ENCODE measurements around the gene MYOZ2. TPM values are rescaled to one million over a fixed set of nuclear protein-coding genes. Genes with fewer than 3 reads are reported as not detected.

MYOZ2 gene
- total RNA-seq (2022; extraction: Qiagen RNA extraction) = not detected in 5 replicates

GRCh38 chr4:119135721-119136121 lies at the start of gene MYOZ2:
Gene MYOZ2, plus strand, starts transcription at chr4:119135832. Its CDS starts 694 bp downstream, at chr4:119136526.

GRCh38 chr4:119212234-119212963 lies 76.8 kb downstream of the MYOZ2 start, which contains the start of gene USP53:
Gene USP53, plus strand, starts transcription at chr4:119212713. Its CDS starts 27,047 bp downstream, at chr4:119239760.

Other genes starting within 250 kb of the MYOZ2 start
- gene SYNPO2, start 247.0 kb upstream of the MYOZ2 start, total RNA-seq (2022; extraction: Qiagen RNA extraction) = 0.72 to 1.3 TPM (median 1.0 TPM) in 5 replicates
- gene USP53, start 76.9 kb downstream of the MYOZ2 start, total RNA-seq (2022; extraction: Qiagen RNA extraction) = 7.1 to 11.8 TPM (median 10.6 TPM) in 5 replicates
- not detected in 5 replicates for gene FABP2, start 186.3 kb downstream of the MYOZ2 start, total RNA-seq (2022; extraction: Qiagen RNA extraction)

Measured in A549 treated with dexamethasone at 1 μM for 4 hours (cell line).